Fibroblast of peridontal ligament (primary cell): ENCODE results near the gene PMPCA.
"Not testable (repeated sequence)": the region's sequence is repeated elsewhere in the genome, so short reads cannot be mapped to it uniquely, and the experiment has no call there.

Experiments used
- DNase-seq: peaks from one replicate; pipeline ENCODE4 v3.0.0-alpha.2; 2010; ENCODE audit errors: extremely low read depth

The PMPCA gene

DNA sequence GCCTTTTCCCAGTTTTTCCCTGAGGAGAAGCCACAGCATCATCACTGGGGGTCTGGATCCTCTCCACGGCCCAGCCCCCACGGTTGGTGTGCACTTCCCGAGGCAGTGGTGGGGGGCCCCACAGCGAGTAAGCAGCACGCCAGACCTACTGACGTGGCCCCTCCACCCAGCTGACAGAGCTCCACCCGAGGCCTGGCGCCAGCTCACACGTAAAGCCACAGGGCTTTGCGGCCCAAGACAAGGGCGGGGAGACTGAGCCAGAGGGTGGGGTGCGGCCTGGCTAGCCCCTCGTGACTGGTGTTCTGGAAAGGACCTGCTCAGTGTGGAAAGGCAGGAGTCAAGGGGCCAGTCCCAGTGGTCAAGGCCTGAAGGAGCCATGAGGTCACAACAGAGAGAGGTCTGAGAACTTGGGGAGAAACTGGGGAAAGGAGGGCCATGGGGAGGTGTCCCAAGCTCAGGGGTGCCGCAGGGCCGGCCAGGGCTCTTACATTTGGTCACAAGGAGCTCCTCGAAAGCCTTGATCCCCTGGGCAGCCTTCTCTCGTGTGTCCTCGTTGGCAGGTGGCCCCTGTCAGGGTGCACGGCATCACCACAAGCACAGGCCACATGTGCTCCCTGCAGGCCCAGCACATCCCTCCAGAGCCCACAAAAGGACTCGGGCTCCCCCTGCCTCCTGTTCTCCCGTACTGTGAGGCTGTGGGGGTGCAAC is 16.0 kb upstream of the PMPCA start:
- DNase-seq, result no peak

DNA sequence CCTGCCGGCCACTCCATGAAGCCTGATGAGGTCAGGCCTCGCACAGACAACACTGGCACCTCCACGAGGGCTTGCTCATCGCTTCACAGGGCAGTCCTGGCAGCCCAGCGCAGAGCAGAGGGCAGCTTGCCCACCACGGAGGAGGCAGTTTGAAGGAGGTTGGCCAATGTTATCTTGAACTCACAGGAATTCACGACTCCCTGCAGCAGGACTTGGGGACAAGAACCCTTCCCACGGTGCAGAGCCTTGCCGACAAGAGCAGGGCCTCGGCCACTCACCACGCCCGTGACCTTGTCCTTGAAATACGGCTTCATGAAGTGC is 15.5 kb upstream of the PMPCA start:
- DNase-seq, result no peak

DNA sequence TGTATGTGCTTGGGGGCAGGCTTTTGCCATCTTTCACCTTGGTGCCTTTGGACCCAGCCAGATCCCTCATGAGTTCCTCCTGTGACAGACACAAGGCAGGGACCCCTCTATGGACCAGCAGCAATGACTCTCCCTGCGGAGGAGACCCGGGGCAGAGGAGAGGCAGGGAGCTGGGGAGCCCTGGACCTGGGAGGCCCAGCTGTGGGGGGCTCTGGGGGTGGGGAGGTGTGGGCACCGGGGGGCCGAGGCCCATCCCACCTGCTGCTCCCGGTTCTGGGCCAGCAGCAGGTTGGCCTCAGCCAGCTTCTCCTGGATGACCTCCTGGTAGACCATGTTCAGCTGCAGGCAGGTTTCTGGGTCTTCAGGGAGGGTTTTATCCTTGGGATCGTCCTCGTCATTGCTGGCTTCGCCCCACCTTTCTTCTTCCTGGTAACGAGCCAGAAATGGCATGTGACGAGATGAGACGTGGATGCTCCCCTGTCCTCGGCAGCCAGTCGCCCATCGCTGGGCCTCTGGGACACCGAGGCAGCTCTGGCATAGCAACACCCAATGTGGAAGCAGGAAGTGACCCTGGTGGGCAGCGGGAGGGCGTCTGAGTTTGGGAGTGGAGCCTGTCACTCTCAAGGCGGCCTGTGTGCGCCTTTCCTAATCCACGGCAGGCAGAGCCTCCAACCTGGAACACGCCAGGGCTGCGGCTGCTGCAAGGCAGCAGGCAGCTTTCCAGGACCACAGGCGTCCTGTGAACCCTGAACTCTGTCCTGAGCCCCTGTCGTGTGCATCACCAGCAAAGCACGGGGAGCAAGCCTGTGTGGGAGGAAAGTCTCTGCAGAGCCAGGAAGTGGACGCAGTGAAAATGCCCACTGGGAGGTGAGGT is 14.9 kb upstream of the PMPCA start:
- no peak for DNase-seq

DNA sequence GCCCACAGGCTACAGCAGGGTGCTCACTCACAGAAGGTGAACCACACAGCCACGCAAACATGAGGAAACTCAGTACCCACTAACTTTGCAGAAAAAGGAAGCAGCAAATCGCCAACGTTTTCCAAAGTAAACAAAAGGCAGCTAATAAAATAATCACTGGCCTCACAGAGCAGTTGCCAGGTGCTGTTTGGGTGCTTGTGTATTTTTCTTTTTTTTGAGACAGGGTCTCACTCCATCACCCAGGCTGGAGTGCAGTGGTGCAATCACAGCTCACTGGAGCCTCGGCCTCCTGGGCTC is 14.3 kb upstream of the PMPCA start:
- no peak for DNase-seq

DNA sequence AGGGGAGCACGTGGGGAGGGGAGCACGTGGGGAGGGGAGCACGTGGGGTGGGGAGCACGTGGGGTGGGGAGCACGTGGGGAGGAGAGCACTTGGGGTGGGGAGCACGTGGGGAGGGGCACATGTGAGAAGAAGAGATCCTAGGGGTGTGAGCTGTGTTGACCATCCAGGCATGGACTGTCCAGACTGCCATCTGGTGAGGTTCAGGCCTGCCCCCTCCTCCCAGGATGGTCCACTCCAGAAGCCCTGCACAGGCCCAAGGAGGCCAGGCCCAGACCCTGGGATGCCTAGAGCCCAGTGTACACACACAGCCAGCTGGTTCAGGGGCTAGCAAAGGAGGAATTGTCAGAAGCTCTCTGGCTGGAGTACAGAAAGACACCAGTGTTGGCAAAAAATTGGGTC is 12.8 kb upstream of the PMPCA start:
- DNase-seq, result no peak

DNA sequence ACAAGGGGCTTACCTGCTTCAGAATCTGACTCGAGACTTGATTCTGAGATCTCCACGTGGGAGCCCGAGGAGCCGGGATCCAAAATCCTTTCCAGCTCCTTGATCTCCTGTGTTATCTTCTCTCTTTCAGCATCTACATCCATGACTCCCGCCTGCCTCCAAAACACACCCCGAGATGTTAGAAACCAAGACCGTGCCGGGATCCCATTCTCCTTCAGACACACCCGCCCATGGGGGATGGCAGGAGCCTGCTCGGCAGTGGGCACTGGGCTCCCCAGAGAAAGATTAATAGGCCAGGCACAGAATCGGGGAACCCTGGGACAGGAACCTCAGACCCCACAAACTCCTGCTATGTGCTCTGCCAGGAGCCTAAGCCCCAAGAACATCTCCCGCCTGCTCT is 12.2 kb upstream of the PMPCA start:
- DNase-seq, result no peak

DNA sequence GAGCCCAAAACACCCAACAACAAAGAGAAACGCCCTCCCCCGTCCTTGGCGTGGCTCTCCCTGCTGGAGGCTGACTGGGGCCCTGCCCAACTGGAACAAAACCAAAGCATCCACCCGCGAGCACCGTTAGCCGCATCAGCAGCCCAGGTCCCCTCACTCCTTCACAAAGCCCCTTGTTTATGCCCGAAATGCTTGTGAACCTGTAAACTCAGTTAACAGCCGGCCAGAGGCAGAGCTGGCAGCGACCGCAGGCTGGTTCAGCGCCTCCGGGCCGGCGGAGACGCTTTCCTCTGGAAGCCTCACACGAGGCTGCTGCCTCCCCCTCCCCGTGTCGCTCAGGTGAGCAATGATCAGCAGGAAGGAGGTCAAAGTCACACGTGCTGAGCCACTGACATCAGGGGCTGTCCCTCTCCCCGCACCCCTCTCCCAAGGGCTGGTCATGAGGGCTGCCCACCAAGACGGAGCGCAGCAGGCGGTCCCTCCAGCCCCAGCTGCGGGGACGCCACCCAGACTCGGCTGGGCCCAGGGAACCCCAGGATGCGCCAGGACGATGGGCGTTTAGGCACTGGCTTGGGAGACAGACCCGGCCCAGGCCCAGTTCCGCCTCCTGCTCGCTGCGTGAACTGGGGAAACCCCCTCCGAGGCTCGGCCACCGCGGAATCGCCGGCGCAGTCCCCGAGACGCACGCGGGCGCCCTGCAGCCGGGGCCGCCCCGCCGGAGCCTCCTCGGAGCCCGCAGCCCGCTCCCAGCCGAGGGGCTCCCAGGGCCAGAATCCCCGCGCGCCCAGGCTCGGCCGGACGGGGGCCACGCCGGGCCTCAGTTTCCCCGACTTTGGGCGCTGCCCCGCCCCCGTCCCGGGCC is 11.1 kb upstream of the PMPCA start:
- DNase-seq, result no peak

DNA sequence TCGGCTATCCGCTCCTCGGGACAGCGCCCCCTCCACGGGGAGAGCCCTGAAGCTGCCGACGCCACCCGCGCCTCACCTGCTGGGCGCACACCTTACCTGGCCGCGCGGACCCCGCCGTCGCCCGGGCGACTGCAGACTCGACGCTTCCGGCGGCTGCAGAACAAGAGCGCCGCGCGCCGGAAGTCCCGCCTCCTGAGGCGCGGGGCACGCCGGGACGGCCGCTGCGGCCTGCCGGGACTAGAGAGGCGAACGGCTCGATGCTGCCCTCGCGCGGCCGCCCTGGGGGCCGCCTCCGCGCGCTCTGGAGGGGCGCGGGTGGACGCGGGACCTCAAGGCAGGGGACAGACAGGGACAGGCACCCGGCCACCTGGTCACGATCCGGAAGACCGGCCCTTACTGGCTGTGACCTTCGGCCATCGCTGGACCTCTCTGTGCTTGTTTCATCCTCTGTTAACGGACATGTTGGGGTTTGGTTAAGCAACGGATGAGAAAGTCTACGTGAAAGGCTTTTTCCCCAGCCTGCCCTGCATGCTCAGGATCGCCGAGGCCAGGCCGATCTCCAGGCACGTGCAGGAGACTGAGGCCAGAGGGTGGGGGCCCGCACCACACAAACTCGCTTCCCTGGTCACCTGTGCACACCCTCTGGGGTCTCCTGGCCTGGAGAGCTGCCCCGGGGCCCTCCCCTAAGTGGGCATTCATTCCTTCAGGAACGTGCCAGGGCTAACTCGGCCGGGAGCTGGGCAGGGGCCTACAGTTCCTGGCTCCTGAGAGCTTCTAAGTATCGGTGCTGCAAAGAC is 10.2 kb upstream of the PMPCA start, which contains the start of gene SNAPC4:
Gene SNAPC4, minus strand, starts transcription at position 133 of the 797 bp plus-strand sequence. CDS start 1,742 bp downstream, outside the sequence.
- peak; percentile 69 for DNase-seq

DNA sequence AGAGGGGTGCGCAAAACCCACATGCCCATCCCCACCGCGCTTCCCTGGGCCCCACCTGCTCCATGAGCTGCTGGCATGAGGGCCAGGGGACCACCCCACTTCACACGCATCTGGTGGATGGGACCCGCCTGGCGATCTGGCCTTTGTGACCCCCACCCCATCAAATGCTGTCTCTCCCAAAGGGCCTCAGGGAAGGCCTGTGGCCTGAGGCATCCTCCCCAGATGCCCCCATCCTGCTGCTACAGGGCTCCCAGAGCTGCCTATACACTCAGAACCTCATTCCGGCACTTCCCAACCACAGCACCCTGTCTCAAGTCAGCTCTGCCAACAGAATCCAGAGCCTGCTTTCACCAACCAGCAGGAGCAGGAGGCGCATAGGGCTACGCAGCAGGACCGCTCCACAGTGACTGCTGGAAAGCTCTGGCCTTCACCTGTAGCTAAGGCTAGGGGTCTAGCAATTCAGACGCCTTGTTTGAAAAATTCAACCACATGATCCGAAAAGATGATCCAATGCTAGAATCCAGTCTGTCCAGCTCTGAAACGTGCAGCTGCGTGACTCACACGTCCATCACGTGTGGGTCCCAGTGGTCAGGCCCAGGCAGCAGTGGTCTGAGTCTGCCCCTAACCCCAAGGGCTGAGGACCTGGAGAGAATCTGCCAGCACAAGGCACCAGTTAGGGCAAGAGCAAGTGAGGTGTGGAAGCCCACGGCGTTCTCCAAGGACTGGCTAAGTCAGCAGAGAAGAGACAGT is 9.1 kb upstream of the PMPCA start:
- no peak for DNase-seq

DNA sequence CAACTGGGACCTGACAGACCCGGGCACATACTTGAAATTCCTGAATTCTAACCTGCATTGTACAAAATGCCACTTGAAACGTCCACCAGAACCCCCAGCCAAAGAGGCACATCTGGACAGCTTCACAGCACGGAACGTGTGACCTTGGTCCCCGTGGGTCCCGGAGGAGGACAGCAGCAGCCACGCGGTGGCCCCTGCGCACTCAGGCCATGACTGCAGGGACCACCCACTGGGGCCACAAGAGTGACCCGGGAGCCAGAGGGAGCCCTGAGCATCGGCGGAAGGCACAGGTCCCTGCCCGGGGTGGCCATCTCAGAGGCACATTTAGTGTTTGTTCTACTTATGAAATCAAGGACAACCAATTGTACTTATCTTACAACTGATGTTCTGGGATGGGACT is 8.4 kb upstream of the PMPCA start:
- no peak for DNase-seq

DNA sequence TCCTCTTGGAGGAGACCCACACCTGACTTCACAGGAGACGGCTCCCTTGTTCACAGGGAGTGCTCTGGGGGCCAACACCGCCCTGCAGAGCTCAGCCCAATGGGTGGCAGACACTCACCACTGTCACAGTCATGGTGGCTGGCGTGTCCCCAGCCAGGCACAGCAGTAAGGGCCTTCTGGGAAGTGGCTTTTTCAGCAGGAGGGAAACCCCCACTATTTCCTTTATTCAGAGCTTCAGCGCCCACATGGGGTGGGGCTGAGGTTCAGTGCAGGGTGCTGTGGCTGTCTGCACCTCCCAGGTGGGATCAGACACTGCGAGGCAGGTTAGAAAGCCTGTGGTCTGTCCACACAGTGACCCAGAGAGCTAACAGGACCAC is 6.9 kb upstream of the PMPCA start:
- no peak for DNase-seq

DNA sequence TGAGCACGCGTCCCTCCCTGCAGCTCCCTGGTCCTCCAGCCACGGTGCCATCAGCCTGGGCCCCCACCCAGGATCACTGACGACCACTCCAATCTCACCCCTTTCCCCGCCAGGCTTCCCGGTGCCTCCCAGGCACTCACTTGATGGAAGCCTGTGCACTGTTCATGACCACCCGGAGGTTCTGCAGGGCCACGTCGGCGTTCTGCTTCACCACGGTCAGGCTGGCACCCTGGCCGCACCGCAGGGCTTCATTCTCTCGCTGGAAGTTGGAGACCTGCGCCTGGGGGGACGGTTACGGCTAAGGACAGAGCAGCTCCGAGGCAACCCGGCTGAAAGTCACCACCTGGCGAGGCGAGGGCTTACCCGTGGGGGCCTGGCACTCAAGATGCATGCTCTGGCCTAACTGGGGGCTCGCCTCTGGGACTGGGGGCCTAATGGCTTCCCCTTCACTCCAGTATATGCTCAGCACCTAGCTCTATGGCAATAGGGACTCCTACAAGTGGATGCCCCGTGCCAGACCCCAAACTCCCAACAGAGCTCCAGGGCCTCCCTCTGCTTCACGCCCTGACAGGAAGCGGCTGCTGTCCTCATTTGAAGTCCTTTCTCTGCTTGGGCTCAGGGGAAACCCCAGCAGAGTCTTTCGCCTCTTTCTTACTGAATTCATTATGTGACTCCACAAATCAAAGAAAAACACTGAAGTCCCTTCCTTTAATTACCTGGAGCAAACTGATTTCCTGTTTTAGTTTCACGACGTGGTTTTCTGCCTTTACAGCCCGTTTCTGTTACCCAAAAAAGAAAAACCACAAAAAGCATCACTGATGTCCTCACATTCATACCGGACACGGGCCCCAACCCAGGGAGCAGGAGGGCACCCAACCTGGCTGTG is 6.3 kb upstream of the PMPCA start:
- DNase-seq, result no peak

DNA sequence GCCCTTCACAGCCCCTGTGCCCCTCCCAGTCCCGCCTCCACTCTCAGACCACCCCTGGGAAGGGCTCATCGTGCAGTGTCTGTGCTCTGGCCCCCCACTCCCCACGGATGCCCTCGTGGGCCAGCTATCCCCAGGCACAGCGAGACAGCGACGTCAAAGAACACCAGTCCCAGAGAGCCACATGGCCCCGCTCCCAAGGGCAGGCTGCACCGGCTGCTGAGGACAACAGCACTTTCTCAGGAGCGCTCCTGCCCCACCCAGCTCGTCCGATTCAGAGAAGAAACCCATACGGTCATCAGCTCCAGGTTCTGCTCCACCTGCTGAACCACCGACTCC is 5.7 kb upstream of the PMPCA start:
- no peak for DNase-seq

DNA sequence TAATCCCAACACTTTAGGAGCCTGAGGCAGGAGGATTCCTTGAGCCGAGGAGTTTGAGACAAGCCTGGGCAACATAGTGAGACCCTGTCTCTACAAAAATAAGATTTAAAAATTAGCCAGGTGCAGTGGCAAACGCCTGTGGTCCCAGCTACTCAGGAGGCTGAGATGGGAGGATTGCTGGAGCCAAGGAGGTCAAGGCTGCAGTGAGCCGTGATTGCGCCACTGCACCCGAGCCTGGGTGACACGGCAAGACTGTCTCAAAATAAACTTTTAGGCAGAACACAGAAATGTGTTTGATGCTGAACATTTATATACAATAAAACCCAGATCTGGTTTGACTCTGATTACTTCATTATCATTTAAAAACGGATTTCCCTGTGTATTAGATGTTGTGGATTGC is 5.0 kb upstream of the PMPCA start:
- no peak for DNase-seq

DNA sequence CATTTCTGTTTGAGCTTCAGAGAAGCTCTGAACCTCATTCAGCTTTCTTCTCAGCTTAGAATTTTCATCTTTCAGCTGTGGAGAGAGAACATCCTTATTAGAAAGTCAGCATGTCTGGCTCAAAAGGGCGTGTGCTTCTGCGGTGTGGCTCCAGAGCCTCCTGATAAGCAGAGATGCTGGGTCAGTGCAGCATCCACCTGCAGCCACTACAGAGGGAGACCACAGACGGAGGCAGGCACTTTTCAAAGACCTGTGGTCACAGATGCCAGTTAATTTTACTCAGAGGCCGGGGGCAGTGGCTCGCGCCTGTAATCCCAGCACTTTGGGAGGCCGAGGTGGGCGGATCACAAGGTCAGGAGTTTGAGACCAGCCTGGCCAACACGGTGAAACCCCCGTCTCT is 4.6 kb upstream of the PMPCA start:
- not testable (repeated sequence) for DNase-seq

DNA sequence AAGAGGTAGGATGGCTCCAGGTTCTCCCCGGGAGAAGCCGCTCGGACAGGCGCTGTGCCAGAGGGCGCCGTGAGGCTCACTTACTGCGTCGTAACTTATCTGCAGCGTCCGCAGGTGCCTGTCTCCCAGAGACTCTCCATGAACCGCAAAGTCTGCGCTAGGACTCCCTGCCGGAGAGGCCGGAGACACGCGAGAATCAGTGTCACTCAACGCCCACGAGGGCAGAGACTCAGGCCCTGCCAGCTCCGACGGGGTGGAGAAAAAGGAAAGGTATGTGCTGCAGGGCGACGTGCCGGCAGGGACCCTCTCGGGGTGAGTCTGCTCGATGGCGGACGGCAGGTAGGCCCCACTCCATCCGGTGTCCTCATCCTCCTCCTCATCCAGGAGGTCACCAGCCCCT is 3.4 kb upstream of the PMPCA start:
- DNase-seq, result not testable (repeated sequence)

DNA sequence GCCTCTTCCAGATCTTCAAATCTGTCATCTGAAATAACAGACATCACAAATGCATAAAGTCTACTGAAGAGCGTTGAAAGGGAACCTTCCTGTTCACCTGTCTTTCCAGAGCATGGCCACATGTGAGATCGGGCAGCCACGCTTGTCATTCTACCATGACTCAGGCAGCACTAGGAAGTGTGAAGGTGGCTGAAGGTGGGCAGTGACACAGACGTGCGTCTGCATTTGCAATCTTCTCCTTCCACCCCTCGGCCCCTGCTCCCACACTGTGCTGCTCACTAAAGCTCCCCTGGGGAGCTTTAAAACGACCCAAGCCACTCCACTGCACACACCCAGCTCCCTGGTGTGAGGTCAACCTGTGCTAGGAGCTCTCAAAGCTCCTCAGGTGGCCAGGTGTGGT is 2.5 kb upstream of the PMPCA start:
- no peak for DNase-seq

DNA sequence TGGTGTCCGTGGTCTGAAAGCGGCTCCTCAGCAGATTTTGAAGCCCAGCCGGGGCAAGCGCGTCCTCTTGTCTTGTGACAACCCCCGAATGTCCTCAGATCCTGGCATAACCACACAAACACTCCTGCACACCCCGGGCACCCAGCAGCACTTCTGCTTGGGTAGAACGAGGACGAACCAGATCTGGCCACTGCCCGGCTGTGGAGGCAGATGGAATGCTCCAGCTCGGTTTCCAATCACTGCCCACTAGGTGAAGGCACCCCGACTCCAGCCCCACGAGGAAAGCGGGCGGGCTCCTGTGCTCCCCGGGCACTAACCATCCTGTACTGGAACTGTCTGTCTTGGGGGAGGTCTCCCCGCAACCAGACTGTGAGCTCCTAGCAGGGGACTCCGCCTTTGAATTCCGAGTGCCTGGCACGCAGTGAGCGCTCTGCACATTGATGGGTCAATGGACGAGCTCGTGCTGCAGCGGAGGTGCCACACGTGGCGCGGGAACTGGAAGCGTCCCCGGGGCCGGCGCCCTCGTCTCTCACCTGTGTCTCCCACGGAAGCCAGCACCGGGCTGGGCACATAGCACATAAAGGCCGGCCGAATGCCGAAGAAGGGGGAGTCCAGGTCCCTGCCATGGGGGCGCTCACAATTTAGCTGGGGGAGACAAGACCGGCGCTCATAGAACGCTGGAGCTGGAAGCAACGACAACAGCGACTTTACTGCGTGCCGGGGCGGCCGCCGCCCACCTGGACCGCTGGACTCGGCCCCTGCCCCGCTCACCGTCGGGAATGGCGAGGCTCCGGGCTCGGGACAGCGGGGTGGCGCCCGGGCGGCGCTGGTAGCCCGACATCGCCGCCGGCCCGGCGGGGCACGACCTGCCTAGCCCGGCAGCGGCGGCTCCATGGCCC is 652 bp upstream of the PMPCA start:
- peak; percentile 22 for DNase-seq

DNA sequence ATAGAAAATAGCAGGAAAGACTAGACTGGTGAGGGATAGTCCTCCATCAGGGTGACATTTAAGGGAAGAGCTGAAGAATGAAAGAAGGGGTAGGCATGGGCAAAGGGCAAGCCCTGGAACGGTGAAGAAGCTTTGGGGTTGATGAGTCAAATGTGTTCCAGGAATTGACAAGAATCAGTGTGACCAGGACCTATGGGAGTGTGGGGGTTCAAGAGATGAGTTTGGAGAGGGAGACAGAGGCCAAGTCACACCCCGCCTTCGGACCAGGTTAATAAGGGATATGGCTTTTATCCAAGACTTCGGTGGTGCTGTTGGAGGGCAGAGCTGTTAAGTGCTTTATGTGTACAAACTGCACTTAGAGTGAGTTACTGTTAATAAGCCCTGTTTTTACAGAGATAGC is 920 bp downstream of the PMPCA start:
- DNase-seq, result no peak
